GM21528 (cell line): ENCODE data around the gene PAQR4.

ENCODE experiments used
- ATAC-seq: cut with Tn5 transposase; IDR thresholded peaks from one replicate; pipeline ENCODE4 v1.9.1; 2021; ENCODE audit warnings: mild to moderate bottlenecking, moderate library complexity; ENCODE audit not compliant: unreplicated experiment, low FRiP score

PAQR4 gene

DNA sequence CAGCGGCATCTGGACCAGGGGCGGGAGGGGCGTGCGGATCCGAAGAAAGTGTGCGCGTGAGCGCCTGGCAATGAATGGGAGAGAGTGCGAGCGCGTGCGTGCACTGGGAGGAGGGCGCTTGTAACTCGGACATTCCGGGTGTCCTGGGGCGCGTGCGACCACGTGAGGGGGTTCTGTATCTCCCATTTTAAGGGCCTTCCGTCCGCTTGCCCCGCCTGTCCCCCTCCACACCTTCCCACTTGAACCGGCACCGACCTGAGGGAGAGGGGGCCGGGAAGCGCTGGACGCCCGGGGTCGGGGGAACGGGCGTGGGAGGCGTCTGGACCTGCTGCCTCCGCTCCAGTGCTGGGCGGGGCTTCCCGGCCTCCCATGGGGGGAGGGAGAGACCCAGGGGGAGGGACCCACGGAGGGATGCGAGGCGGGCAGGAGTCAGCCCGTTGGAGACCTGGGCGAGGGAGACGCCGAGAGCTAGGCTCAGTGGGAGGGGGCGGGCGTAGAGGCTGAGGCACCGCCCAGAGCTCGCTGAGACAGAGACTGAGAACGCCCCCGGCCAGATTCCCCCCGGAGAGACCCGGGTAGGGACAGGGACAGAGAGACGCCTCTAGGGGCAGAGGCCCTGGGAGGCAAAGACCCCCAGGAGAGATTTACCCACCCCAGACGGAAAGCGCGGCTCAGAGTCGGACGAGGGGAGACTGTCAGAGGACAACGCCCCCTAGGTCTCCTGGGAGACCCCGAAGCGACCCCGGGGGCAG is 5.2 kb upstream of the PAQR4 start, which contains the start of gene KREMEN2:
KREMEN2 (plus strand) TSS at position 553 of the 752 bp plus-strand sequence. CDS start 246 bp downstream, outside the sequence.
- no peak for ATAC-seq

DNA sequence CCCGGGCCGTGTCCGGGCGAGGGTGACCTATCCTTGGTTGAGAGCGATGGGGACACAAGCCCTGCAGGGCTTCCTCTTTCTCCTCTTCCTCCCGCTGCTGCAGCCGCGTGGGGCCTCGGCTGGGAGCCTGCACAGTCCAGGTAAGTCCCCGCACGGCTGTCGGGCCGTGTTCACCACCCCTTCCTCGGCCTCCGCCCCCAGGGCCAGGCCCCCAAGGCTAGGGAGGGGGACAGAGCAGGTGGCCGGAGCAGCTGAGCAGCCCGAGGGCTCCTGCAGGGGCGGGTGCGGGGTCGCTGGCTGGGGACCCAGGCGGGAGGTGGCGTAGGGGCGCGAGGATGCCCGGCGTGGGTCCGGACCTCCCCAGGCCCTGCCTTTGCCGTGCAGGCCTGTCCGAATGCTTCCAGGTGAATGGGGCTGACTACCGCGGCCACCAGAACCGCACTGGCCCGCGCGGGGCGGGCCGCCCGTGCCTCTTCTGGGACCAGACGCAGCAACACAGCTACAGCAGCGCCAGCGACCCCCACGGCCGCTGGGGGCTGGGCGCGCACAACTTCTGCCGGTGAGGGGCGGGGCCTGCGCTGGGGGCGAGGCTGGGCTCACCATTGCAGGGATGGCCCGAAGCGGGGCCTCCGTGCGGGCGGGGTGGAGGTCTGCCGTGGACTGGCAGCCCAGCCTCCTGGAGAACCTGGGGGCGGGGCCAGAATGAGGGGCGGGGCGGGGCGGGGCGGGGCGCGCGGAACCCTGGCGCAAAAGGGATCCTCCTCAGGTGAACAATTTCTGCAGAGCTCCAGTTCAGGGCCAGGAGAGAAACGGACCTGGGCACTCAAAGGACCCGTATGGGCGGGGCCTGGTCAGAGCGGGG is 4.4 kb upstream of the PAQR4 start:
- no peak for ATAC-seq

DNA sequence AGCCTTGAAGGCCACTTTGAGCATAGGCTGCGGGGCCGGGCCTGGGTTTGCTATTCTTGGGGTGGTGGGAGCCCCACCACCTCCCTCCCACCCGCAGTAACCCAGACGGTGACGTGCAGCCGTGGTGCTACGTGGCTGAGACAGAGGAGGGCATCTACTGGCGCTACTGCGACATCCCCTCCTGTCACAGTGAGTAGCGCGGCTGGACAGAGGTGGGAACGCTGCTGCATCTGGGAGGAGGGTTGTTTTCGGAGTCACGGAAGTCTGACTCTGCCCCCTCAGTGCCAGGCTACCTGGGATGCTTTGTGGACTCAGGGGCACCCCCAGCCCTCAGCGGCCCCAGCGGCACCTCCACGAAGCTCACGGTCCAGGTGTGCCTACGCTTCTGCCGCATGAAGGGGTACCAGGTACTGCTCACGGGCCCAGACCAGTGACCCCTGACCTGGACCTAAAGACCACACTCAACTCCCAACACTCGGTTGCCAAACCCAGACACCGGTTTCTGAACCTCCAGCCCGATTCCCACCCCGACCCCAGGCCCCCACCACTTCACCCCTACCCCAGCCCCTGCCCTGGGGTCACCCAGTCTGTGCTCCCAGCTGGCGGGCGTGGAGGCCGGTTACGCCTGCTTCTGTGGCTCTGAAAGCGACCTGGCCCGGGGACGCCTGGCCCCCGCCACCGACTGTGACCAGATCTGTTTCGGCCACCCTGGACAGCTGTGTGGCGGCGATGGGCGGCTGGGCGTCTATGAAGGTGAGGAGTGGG is 2.9 kb upstream of the PAQR4 start:
- ATAC-seq = no peak

DNA sequence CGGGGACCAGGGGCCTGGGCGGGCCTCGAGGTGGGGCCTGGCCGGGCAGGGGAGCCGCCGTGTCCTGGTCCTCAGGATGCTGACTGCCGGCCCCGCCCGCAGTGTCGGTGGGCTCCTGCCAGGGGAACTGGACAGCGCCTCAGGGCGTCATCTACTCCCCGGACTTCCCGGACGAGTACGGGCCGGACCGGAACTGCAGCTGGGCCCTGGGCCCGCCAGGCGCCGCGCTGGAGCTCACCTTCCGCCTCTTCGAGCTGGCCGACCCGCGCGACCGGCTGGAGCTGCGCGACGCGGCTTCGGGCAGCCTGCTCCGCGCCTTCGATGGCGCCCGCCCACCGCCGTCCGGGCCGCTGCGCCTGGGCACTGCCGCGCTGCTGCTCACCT is 2.3 kb upstream of the PAQR4 start:
- ATAC-seq = no peak

- no peak for ATAC-seq
Observed at GRCh38 chr16:2967211-2967631, 1.9 kb upstream of the PAQR4 start.

DNA sequence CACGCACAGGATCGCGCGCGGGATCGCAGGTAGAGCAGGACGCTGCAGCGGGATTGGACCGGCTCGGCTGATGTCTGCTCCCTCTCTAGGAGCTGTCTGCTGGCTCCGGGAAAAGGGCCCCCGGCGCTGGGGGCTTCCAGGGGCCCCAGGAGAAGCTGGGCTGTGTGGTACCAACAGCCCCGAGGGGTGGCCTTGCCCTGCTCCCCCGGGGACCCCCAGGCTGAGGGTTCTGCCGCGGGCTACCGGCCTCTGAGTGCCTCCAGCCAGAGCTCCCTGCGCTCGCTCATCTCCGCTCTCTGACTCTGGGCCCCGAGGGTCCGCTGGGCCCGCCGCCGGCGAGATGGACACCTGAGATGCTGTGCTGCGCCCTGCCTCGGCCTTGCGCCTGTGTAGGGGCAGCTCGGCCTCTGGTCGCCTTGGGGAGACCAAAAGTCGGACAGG is 1.4 kb upstream of the PAQR4 start:
- ATAC-seq = no peak

DNA sequence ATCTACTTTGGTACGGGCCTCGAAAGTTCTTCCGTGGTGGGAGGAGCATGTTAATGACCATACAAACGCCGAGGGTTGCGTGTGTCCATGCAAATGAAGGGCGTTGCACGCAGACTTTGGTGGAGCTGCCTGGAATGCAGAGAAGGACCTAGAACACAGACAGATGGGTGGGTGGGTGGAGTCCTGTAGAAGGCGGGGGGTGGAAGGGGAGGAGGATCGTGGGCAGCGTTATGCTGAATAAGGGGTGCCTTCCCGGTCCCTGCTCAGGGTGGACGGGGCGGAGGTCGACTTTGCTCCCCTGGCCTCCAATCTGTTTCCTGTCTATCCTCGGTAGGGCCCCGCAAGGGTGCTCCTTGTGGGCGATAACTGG is 795 bp upstream of the PAQR4 start:
- no peak for ATAC-seq

DNA sequence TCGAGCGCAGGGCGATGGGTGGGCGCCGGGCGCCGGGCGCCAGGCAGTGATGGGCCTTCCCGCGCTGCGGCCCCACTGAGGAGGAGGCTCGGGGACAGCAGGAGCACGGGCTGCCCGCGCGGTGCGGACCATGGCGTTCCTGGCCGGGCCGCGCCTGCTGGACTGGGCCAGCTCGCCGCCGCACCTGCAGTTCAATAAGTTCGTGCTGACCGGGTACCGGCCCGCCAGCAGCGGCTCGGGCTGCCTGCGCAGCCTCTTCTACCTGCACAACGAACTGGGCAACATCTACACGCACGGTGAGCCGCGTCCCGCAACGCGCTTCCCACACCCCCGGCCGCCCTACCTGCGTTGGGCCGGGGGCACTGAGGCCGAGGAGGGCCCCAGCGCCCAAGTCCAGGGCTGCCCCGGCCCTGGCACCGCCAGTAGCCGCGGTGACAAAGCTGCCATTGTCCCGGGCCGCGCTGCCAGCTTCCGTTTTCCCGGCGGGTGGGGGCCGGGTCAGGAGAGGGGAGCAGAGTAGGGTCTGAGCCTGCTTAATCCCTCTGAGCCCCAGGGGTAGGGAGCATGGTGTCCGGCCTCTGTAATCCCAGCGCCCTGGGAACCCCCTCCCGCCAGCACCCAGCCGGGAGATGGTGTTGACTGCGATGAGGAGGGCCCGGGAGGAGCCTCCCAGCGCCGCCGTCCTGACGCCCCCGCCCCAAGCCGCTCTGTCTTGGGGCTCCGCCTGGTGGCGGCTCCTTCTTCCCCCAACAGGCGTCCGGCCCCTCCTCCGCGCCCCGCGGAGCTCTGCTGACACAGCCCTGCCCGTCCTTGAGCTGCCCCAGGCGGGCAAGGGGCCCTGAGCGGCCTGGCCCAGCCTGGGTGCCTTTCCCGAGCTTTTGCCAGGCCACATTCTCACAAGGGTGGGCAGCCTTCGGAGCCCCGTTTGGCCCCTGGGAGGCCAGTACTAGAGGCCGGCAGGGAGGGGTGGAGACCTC is 685 bp downstream of the PAQR4 start:
- peak; percentile 40 for ATAC-seq

- ATAC-seq = no peak
Observed at GRCh38 chr16:2970563-2970962, 1.4 kb downstream of the PAQR4 start.

- ATAC-seq = no peak
Observed at GRCh38 chr16:2971134-2971984, 2.2 kb downstream of the PAQR4 start.

DNA sequence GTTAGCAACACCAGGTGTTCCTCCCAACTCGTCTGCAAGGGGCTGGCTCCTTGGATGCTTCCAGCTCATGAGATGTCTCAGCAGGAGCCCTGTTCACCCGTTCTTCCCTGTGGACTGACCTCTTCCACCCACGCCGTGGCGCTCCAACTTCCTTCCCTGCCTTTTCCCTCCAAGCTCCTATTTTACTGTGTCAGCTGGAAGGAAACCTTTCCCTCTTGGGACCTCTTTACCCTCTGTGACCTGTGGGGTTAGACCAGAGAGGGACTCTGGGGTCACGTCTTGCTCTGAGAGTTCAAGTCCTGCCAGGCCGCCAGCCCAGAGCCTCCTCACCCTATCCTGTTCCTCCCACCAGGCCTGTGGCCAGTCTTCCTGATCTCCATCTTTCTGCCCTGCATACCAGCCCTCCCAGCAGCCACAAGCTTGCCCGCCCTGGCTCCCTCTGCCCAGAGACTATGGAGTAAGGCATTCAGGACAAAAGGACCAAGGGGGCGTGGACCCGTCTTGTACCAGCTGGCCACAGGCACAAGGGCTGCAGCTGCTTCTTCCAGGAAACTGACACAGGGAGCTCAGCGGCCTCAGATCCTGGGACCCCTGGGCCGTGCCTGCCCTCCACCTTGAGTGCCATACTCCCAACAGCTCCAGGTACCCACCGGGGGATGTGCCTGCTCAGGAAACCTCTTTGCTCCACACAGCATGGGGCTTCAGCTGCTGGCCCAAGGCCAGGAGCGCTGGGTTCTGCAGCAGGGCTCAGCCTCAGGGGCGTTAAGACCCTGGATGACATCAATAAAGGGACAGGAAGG is 3.0 kb downstream of the PAQR4 start:
- ATAC-seq = no peak

- no peak for ATAC-seq
Observed at GRCh38 chr16:2973093-2973492, 3.9 kb downstream of the PAQR4 start.

GRCh38 chr16:2973605-2974318 is 4.6 kb downstream of the PAQR4 start:
- no peak for ATAC-seq

DNA sequence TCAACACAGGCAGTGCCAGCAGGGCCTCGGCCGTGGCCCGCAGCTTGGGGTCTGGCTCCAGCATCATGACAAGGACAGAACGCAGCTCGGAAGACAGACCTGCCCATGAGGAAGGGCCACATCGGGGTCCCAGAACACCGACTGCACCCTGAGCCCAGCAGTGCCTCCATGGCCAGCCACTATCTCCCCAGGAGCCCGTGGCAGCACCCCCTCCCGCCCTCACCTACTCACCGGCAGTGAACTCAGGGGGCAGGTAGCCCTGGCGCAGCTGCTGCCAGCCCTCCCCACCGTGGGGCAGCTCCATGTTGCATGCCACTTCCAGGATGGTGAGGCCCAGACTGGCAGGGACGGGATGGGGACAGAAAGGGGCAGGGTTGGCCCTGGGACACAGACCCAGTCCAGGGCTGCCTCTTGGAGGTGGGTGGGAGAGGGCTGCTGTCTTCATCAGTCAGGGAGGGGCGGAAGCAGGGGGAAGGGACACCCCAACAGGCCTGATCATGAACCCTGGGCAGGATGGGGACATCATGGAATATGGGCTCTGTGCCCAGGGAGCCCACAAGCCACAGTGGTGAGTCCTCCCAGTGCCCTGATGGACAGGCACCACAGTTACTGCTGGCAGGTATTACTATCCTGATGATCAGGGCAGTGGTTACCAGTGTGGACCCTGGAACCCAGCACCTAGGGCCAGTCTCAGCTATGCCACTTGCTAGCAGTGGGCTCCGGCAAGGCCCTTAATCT is 5.3 kb downstream of the PAQR4 start:
- ATAC-seq = no peak

DNA sequence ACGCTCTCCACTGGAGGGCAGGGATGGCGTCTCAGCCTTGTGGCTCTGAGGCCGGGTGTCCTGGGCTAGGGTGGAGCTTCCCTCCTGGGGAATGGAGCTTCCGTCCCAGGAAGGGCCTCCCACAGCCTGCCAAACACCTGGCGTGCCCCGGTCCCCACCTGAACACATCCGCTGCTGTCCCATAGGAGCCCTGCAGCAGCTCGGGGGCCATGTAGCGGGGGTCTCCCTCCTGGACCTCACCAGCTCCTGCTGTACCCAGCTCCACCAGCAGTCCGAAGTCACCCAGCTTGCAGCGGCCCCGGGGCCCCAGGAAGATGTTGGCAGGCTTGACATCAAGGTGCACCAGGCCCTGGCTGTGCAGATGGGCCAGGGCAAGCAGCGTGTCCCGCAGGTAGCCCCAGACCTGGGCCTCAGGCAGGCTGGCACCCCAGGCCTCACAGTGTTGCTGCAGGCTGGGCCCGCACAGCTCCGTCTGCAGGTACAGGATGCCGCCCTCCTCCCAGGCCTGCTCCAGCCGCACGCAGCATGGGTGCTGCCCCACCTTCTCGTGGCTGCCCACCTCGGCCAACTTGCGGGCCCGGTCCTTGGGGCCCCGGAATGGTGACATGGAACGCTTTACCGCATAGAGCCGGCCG is 6.1 kb downstream of the PAQR4 start:
- no peak for ATAC-seq

DNA sequence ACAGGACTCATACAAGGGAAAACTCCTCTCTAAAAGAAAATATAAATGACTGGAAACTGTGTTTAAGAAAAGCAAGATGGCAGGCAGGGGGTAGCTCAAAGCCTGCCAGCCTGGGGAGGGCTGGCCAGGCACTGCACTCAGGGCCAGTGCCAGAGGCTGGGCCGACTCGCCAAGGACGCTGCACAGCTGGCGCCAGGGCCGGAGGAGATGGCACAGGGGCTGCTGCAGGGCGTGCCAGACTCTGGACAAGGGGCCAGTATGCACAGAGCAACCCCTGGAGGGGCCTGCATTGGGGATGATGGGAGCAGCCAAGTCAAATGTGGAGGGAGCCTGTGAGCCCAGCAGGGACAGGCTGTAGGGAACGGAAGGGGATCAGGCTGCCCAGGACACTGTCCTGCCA is 7.1 kb downstream of the PAQR4 start:
- ATAC-seq = no peak
